HG02840 (cell line): ENCODE results near the gene NR4A2.

Experiments
- ATAC-seq: cut with Tn5 transposase; IDR thresholded peaks from one replicate; pipeline ENCODE4 v1.9.1; 2021; ENCODE audit warnings: mild to moderate bottlenecking, moderate library complexity, moderate number of reproducible peaks; ENCODE audit not compliant: unreplicated experiment, low FRiP score

Gene NR4A2

GRCh38 chr2:156332534-156333273, at the start of gene NR4A2:
Gene NR4A2 (minus strand): TSS chr2:156332721. CDS start chr2:156330186, 2,535 bp downstream.
- ATAC-seq: peak; percentile 72

- peak; percentile 71 for ATAC-seq
Observed at GRCh38 chr2:156380117-156380645, 47.7 kb upstream of the NR4A2 start.

GRCh38 chr2:156379714-156380113, 47.2 kb upstream of the NR4A2 start:
- ATAC-seq: no peak

GRCh38 chr2:156379071-156379470, 46.5 kb upstream of the NR4A2 start:
- no peak for ATAC-seq

- ATAC-seq: no peak
Observed at GRCh38 chr2:156366753-156367152, 34.2 kb upstream of the NR4A2 start.

- ATAC-seq: no peak
Observed at GRCh38 chr2:156363141-156363540, 30.6 kb upstream of the NR4A2 start.

GRCh38 chr2:156356014-156356754, 23.7 kb upstream of the NR4A2 start:
- no peak for ATAC-seq

- ATAC-seq: no peak
Observed at GRCh38 chr2:156352911-156353310, 20.4 kb upstream of the NR4A2 start.

- ATAC-seq: no peak
Observed at GRCh38 chr2:156350374-156351142, 18.0 kb upstream of the NR4A2 start.

- ATAC-seq: no peak
Observed at GRCh38 chr2:156349605-156350004, 17.1 kb upstream of the NR4A2 start.

GRCh38 chr2:156349161-156349560, 16.6 kb upstream of the NR4A2 start:
- no peak for ATAC-seq

GRCh38 chr2:156347431-156347830, 14.9 kb upstream of the NR4A2 start:
- no peak for ATAC-seq

- no peak for ATAC-seq
Observed at GRCh38 chr2:156346731-156347130, 14.2 kb upstream of the NR4A2 start.

- ATAC-seq: no peak
Observed at GRCh38 chr2:156345582-156345981, 13.1 kb upstream of the NR4A2 start.

GRCh38 chr2:156343940-156344301, 11.4 kb upstream of the NR4A2 start:
- ATAC-seq: no peak

GRCh38 chr2:156343096-156343939, 10.8 kb upstream of the NR4A2 start:
- ATAC-seq: no peak

GRCh38 chr2:156342254-156343095, 10.0 kb upstream of the NR4A2 start:
- peak; percentile 45 for ATAC-seq

- ATAC-seq: peak; percentile 80
Observed at GRCh38 chr2:156341452-156342253, 9.1 kb upstream of the NR4A2 start.
